MCF 10A (cell line): ENCODE results near the gene JAK3. TPM values are rescaled to one million over a fixed set of nuclear protein-coding genes. Genes with fewer than 3 reads are reported as not detected.
"Not testable (repeated sequence)": the region's sequence is repeated elsewhere in the genome, so short reads cannot be mapped to it uniquely, and the experiment has no call there.

ENCODE experiments used
- BruUV-seq: library from RNA; stranded (reverse); fragments of 400-500 nt; replicated peaks from 2 replicates; lab custom pipeline; 2021; lab: Mats Ljungman, UMichigan
- CTCF ChIA-PET: fragments of 300-600 bp; sonication (Branson Sonifier 250); formaldehyde crosslinking; extraction: SDS; loops from one replicate; lab custom pipeline; 2021; ENCODE audit warnings: antibody characterized with exemption, inconsistent platforms; lab: Yijun Ruan, JAX
- POLR2A ChIA-PET: fragments of 300-600, 350-650 bp; sonication (Branson Sonifier 250); formaldehyde crosslinking; extraction: SDS; loops from one replicate; lab custom pipeline; 2020; ENCODE audit warnings: antibody characterized with exemption, inconsistent platforms; lab: Yijun Ruan, JAX
- DNase-seq: peaks from one replicate; pipeline ENCODE4 v3.0.0-alpha.2; 2018; ENCODE audit not compliant: unreplicated experiment
- H3K27ac Mint-ChIP-seq: one replicate; pipeline ENCODE4 v1.8.0; 2022; ENCODE audit warnings: mild to moderate bottlenecking, low read depth, mixed read lengths; ENCODE audit not compliant: unreplicated experiment
- H3K27me3 Mint-ChIP-seq: one replicate; pipeline ENCODE4 v1.8.0; 2022; ENCODE audit warnings: mixed read lengths; ENCODE audit not compliant: insufficient read depth, unreplicated experiment
- H3K36me3 Mint-ChIP-seq: one replicate; pipeline ENCODE4 v1.8.0; 2022; ENCODE audit warnings: mild to moderate bottlenecking, moderate library complexity, mixed read lengths; ENCODE audit not compliant: insufficient read depth, unreplicated experiment
- H3K4me1 Mint-ChIP-seq: one replicate; pipeline ENCODE4 v1.8.0; 2022; ENCODE audit warnings: mixed read lengths; ENCODE audit not compliant: insufficient read depth, unreplicated experiment
- H3K4me3 Mint-ChIP-seq: one replicate; pipeline ENCODE4 v1.8.0; 2022; ENCODE audit warnings: mild to moderate bottlenecking, moderate library complexity, mixed read lengths; ENCODE audit not compliant: unreplicated experiment
- H3K9me3 Mint-ChIP-seq: one replicate; pipeline ENCODE4 v1.8.0; 2022; ENCODE audit warnings: mixed read lengths; ENCODE audit not compliant: unreplicated experiment
- CTCF ChIP-seq: fragments of 200-600 bp; IDR thresholded peaks from one replicate; pipeline ENCODE4 v1.8.0; 2022; ENCODE audit warnings: antibody characterized with exemption, mild to moderate bottlenecking; ENCODE audit not compliant: unreplicated experiment
- intact Hi-C: fragments of 100-400 bp; cut with micrococcal nuclease; formaldehyde crosslinking; loops from 2 replicates; pipeline ENCODE4 v1.14.1; 2022
- total RNA-seq: library from RNA; stranded (reverse); gene quantifications from 2 replicates; pipeline ENCODE4 v1.2.3, GENCODE V29; 2022

The JAK3 gene
- total RNA-seq, 1 experiment from 2014 or later: not detected

DNA sequence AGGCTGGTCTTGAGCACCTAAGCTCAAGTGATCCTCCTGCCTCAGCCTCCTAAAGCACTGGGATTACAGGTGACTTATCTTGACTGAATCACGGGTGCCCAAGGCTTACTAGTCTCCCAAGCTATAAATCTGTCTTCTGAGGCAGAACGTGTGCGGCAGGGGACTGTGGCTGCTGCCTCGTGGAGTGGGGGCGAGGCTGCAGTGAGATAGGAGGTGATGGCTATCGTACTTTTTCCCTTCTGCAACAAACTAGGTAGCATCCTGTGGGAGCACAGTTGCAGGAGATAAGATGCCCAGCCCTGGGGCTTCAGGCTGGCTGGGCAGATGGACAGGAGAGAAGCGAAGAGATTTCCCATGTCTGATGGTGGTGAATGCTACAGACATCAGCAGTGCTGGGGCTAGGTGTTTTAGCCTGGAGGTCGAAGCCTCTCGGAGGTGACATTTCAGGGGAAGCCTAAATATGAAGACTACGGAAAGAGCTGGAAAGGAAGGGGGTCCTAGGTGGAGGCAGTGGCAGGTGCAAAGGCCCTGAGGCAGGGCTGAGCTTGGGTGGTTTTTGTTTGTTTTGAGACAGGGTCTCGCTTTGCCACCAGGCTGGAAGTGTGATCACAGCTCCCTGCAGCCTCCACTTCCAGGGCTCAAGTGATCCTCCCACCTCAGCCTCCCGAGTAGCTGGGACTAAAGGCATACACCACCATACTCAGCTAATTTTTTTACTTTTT is 45.5 kb downstream of the JAK3 start:
- TF ChIP-seq CTCF: no peak
- Mint-ChIP-seq H3K4me1 (peaks cover 2% of the 10 kb centered on the region), H3K36me3 (no peaks in the 10 kb centered on the region), H3K4me3 (no peak overlapping the region), H3K27ac (no peak overlapping the region), H3K27me3 (no peaks in the 10 kb centered on the region), H3K9me3 (no peaks in the 10 kb centered on the region)
- intact Hi-C loops: no loop called here
- no peak for DNase-seq
- ChIA-PET CTCF (interaction anchor here (0.6 to 1.0 kb wide), 4 partner anchors 19 to 275 kb away, joined by 3 to 6 read pairs (median 4); a partner anchor contains a TSS), POLR2A (no interaction called here)
- BruUV-seq: no TSS peak

GRCh38 chr19:17798599-17798998 is 49.2 kb downstream of the JAK3 start:
- H3K27ac Mint-ChIP-seq, intact Hi-C loops, DNase-seq, H3K36me3 Mint-ChIP-seq, H3K9me3 Mint-ChIP-seq, H3K27me3 Mint-ChIP-seq, H3K4me3 Mint-ChIP-seq, BruUV-seq: not testable (repeated sequence)
- CTCF ChIA-PET: interaction anchor here (0.6 to 1.0 kb wide), 3 partner anchors 13 to 303 kb away, joined by 3 to 5 read pairs (median 4); no protein-coding TSS in a partner anchor
- POLR2A ChIA-PET: interaction anchor here (0.6 kb wide), 2 partner anchors 87 to 242 kb away, joined by 3 read pairs; no protein-coding TSS in a partner anchor
- H3K4me1 Mint-ChIP-seq: peaks cover 13% of the 10 kb centered on the region

- H3K9me3 Mint-ChIP-seq: no peaks in the 10 kb centered on the region
- DNase-seq: peak; percentile 89
- ChIA-PET CTCF (interaction anchor here (0.6 to 1.0 kb wide), 3 partner anchors 14 to 302 kb away, joined by 3 to 5 read pairs (median 3); no protein-coding TSS in a partner anchor), POLR2A (interaction anchor here (1.1 kb wide), 1 partner anchor 136 kb away, joined by 4 read pairs; no protein-coding TSS in a partner anchor)
- intact Hi-C loops: no loop called here
- no TSS peak for BruUV-seq
- peak overlapping the region; percentile 9 for H3K27ac Mint-ChIP-seq
- H3K4me1 Mint-ChIP-seq: peaks cover 13% of the 10 kb centered on the region
- no peaks in the 10 kb centered on the region for H3K36me3 Mint-ChIP-seq
- no peaks in the 10 kb centered on the region for H3K27me3 Mint-ChIP-seq
- TF ChIP-seq CTCF: no peak
- no peak overlapping the region for H3K4me3 Mint-ChIP-seq
These were observed 50.2 kb downstream of the JAK3 start for GRCh38 chr19:17797424-17798201.

GRCh38 chr19:17796838-17797423 is 50.9 kb downstream of the JAK3 start:
- peak overlapping the region; percentile 9 for H3K27ac Mint-ChIP-seq
- CTCF ChIA-PET: interaction anchor here (0.6 to 1.0 kb wide), 2 partner anchors 13 to 31 kb away, joined by 3 to 5 read pairs; no protein-coding TSS in a partner anchor
- H3K36me3 Mint-ChIP-seq: no peaks in the 10 kb centered on the region
- H3K27me3 Mint-ChIP-seq: no peaks in the 10 kb centered on the region
- no peaks in the 10 kb centered on the region for H3K9me3 Mint-ChIP-seq
- TF ChIP-seq CTCF: no peak
- POLR2A ChIA-PET: interaction anchor here (1.1 kb wide), 1 partner anchor 137 kb away, joined by 4 read pairs; no protein-coding TSS in a partner anchor
- no peak for DNase-seq
- BruUV-seq: no TSS peak
- H3K4me3 Mint-ChIP-seq: no peak overlapping the region
- H3K4me1 Mint-ChIP-seq: peaks cover 13% of the 10 kb centered on the region
- intact Hi-C loops: no loop called here
